Activated B cell treated with CpG ODN at 0.5 μM for 24 hours (primary cell): ENCODE data around the gene DUSP12. TPM values are rescaled to one million over a fixed set of nuclear protein-coding genes. Genes with fewer than 3 reads are reported as not detected.
A peak's percentile ranks its signal among the peaks of the same experiment; 100 is the strongest.

ENCODE experiments used
- ATAC-seq: fragments of 200-7000 bp; cut with Tn5 transposase; one replicate; pipeline ENCODE4 v1.10.0; 2021; ENCODE audit warnings: low read depth, mild to moderate bottlenecking, moderate library complexity
- CTCF ChIA-PET: fragments of 350-600 bp; sonication (Branson Sonifier 250); formaldehyde crosslinking; loops from one replicate; lab custom pipeline; 2021; ENCODE audit warnings: antibody characterized with exemption; lab: Charles Lee
- POLR2A ChIA-PET: fragments of 350-600 bp; sonication (Branson Sonifier 250); formaldehyde crosslinking; loops from one replicate; lab custom pipeline; 2021; ENCODE audit warnings: antibody characterized with exemption; lab: Charles Lee
- DNase-seq: peaks from one replicate; pipeline ENCODE4 v3.0.0; 2022
- H3K27ac Mint-ChIP-seq: one replicate; pipeline ENCODE4 v1.8.0; 2020; ENCODE audit warnings: mixed read lengths
- H3K27me3 Mint-ChIP-seq: one replicate; pipeline ENCODE4 v1.8.0; 2021; ENCODE audit warnings: mixed read lengths
- H3K36me3 Mint-ChIP-seq: one replicate; pipeline ENCODE4 v1.8.0; 2021; ENCODE audit warnings: low read depth, mixed read lengths
- H3K4me1 Mint-ChIP-seq: one replicate; pipeline ENCODE4 v1.8.0; 2021; ENCODE audit warnings: mixed read lengths
- H3K4me3 Mint-ChIP-seq: one replicate; pipeline ENCODE4 v1.8.0; 2020; ENCODE audit warnings: mild to moderate bottlenecking, mixed read lengths
- H3K9me3 Mint-ChIP-seq: one replicate; pipeline ENCODE4 v1.8.0; 2020; ENCODE audit warnings: mixed read lengths
- CTCF ChIP-seq: fragments of 200-600 bp; IDR thresholded peaks from one replicate; pipeline ENCODE4 v1.8.0; 2022; ENCODE audit warnings: antibody characterized with exemption, mild to moderate bottlenecking
- intact Hi-C: fragments of 100-400 bp; cut with micrococcal nuclease; formaldehyde crosslinking; loops from one replicate; pipeline ENCODE4 v1.15.1; 2024
- total RNA-seq: library from RNA; stranded (reverse); gene quantifications from 2 replicates; pipeline ENCODE4 v1.2.3, GENCODE V29; 2022

Gene DUSP12
- total RNA-seq, 1 donor from 2014 or later: 37.2 TPM

GRCh38 chr1:161726473-161727255, 22.9 kb upstream of the DUSP12 start:
- H3K9me3 Mint-ChIP-seq: no peaks in the 10 kb centered on the region
- no peak for TF ChIP-seq CTCF
- H3K4me3 Mint-ChIP-seq: peak overlapping the region; percentile 96
- H3K4me1 Mint-ChIP-seq: peaks cover 63% of the 10 kb centered on the region
- ATAC-seq (peak; percentile 72), DNase-seq (peak; percentile 70)
- intact Hi-C loops: loop anchor here (1.0 kb wide), 3 partner anchors 8 to 21 kb away; no protein-coding TSS in a partner anchor
- no peaks in the 10 kb centered on the region for H3K27me3 Mint-ChIP-seq
- CTCF ChIA-PET: interaction anchor here (0.6 to 6.6 kb wide), 7 partner anchors 10 to 78 kb away, joined by 3 to 57 read pairs (median 7); partner anchors contain the start of gene FCRLA
- H3K27ac Mint-ChIP-seq: peak overlapping the region; percentile 94
- POLR2A ChIA-PET: interaction anchor here (0.7 to 5.9 kb wide), 14 partner anchors 9 to 711 kb away, joined by 3 to 144 read pairs (median 6); partner anchors contain the start of genes DUSP12 and FCRLA
- H3K36me3 Mint-ChIP-seq: no peaks in the 10 kb centered on the region

- intact Hi-C loops: loop anchor here (1.0 kb wide), 1 partner anchor 11 kb away; no protein-coding TSS in a partner anchor
- ChIA-PET POLR2A (interaction anchor here (0.7 to 5.9 kb wide), 13 partner anchors 10 to 712 kb away, joined by 3 to 144 read pairs (median 5); partner anchors contain the start of gene FCRLA), CTCF (interaction anchor here (1.6 to 6.6 kb wide), 5 partner anchors 9 to 79 kb away, joined by 6 to 57 read pairs (median 7); partner anchors contain the start of gene FCRLA)
- peak overlapping the region; percentile 94 for H3K27ac Mint-ChIP-seq
- DNase-seq (no peak), ATAC-seq (no peak)
- no peak for TF ChIP-seq CTCF
- no peaks in the 10 kb centered on the region for H3K9me3 Mint-ChIP-seq
- no peaks in the 10 kb centered on the region for H3K36me3 Mint-ChIP-seq
- no peaks in the 10 kb centered on the region for H3K27me3 Mint-ChIP-seq
- H3K4me3 Mint-ChIP-seq: peak overlapping the region; percentile 96
- H3K4me1 Mint-ChIP-seq: peaks cover 55% of the 10 kb centered on the region
These were observed 22.2 kb upstream of the DUSP12 start for GRCh38 chr1:161727256-161727924.

GRCh38 chr1:161728376-161729226, 21.0 kb upstream of the DUSP12 start:
- POLR2A ChIA-PET: interaction anchor here (0.5 to 5.9 kb wide), 4 partner anchors 9 to 992 kb away, joined by 5 to 144 read pairs (median 77); partner anchors contain the start of gene FCRLA
- peak overlapping the region; percentile 31 for H3K27ac Mint-ChIP-seq

GRCh38 chr1:161730050-161730564, 19.5 kb upstream of the DUSP12 start:
- intact Hi-C loops: no loop called here
- no peaks in the 10 kb centered on the region for H3K9me3 Mint-ChIP-seq
- no peaks in the 10 kb centered on the region for H3K27me3 Mint-ChIP-seq

More at GRCh38 chr1:161728376-161729226, 21.0 kb upstream of the DUSP12 start:
- CTCF ChIA-PET: interaction anchor here (6.6 kb wide), 1 partner anchor 10 kb away, joined by 57 read pairs; no protein-coding TSS in a partner anchor
- H3K36me3 Mint-ChIP-seq: no peaks in the 10 kb centered on the region
- intact Hi-C loops: no loop called here
- no peak for ATAC-seq
- H3K4me3 Mint-ChIP-seq: peak overlapping the region; percentile 30
- H3K9me3 Mint-ChIP-seq: no peaks in the 10 kb centered on the region
- no peak for DNase-seq
- H3K4me1 Mint-ChIP-seq: peaks cover 50% of the 10 kb centered on the region
- no peak for TF ChIP-seq CTCF
- H3K27me3 Mint-ChIP-seq: no peaks in the 10 kb centered on the region

More at GRCh38 chr1:161730050-161730564, 19.5 kb upstream of the DUSP12 start:
- H3K4me1 Mint-ChIP-seq: peaks cover 44% of the 10 kb centered on the region
- POLR2A ChIA-PET: interaction anchor here (0.6 to 5.9 kb wide), 4 partner anchors 8 to 542 kb away, joined by 3 to 144 read pairs (median 6); partner anchors contain the start of gene FCRLA
- ATAC-seq (no peak), DNase-seq (no peak)
- peak overlapping the region; percentile 69 for H3K27ac Mint-ChIP-seq
- CTCF ChIA-PET: interaction anchor here (1.1 to 6.6 kb wide), 2 partner anchors 9 to 11 kb away, joined by 3 to 57 read pairs; no protein-coding TSS in a partner anchor
- H3K4me3 Mint-ChIP-seq: peak overlapping the region; percentile 33
- H3K36me3 Mint-ChIP-seq: no peaks in the 10 kb centered on the region
- no peak for TF ChIP-seq CTCF
